ENCODE measurements around the gene KCNQ1.

GRCh38 chr11:2702771-2703362 lies 258.1 kb downstream of the KCNQ1 start:
- no peak for TF ChIP-seq POLR2A (IDR thresholded peaks at IDR 0.05; ENCODE audit: low read length)
- TF ChIP-seq GATA1 (IDR thresholded peaks at IDR 0.05; ENCODE audit: low read depth, low read length), result no peak
